ENCODE measurements around the gene DUOX1. TPM values are rescaled to one million over a fixed set of nuclear protein-coding genes. Genes with fewer than 3 reads are reported as not detected.

Gene DUOX1
- polyA plus RNA-seq, 1 of the 3 experiments (the other 2 are of a cell fraction) = not detected

- Histone ChIP-seq H3K9ac (no peak overlapping the region), H3K9me3 (no peaks in the 10 kb centered on the region), H2AFZ (ENCODE audit: low read depth) (no peak overlapping the region), H3K4me2 (no peak overlapping the region; the same call in 1 of the 2 replicates), H3K4me3 (ENCODE audit: low read depth in 2 of 2, low read length in 1 of 2) (no peak overlapping the region), H3K27me3 (ENCODE audit: insufficient read depth) (0 out of 2 replicates have a peak, but pooled peaks cover 8% of the 10 kb centered on the region), H4K20me1 (ENCODE audit: insufficient read depth) (no peaks in the 10 kb centered on the region), H3K79me2 (ENCODE audit: insufficient read depth) (no peaks in the 10 kb centered on the region), H3K27ac (ENCODE audit: low read depth in 2 of 2, low read length in 1 of 2) (no peak overlapping the region), H3K36me3 (replicated peaks in 1 of 2; ENCODE audit: control insufficient read depth in 1 of 2, insufficient read depth in 2 of 2, low read length in 1 of 2) (no peaks in the 10 kb centered on the region), H3K9me2 (no peaks in the 10 kb centered on the region), H3F3A (replicated peaks; ENCODE audit: insufficient read depth) (no peaks in the 10 kb centered on the region), H3K4me1 (ENCODE audit: control insufficient read depth in 1 of 2, insufficient read depth in 2 of 2, low read depth in 1 of 2, low read length in 1 of 2) (no peaks in the 10 kb centered on the region)
- CTCF ChIA-PET = interaction anchor here (0.6 kb wide), 1 partner anchor 698 kb away, joined by 3 read pairs; no protein-coding TSS in a partner anchor
- whole genome bisulfite sequencing (ENCODE audit: low lambda C conversion rate) = 20% methylated on average over 2 of the region's 2 CpGs
- TF ChIP-seq GATA2 (CRISPR knock-in tag; IDR thresholded peaks at IDR 0.05) = no peak
- TF ChIP-seq SIN3A (IDR thresholded peaks at IDR 0.05; ENCODE audit: borderline replicate concordance, low read depth, low read length) = no peak
- TF ChIP-seq TCF12 (IDR thresholded peaks at IDR 0.05) = no peak
- TF ChIP-seq RAD21 (IDR thresholded peaks at IDR 0.05; ENCODE audit: low read length) = no peak
- TF ChIP-seq TAF1 (IDR thresholded peaks at IDR 0.05; ENCODE audit: borderline replicate concordance, low read depth, low read length) = no peak
- TF ChIP-seq POLR2AphosphoS5 (IDR thresholded peaks at IDR 0.05; ENCODE audit: low read depth, low read length) = no peak
- TF ChIP-seq MAX (IDR thresholded peaks at IDR 0.05; ENCODE audit: low read depth) = no peak
- TF ChIP-seq FOXJ3 (CRISPR knock-in tag; IDR thresholded peaks at IDR 0.05) = no peak
- DNase-seq = no peak
- POLR2A ChIA-PET = no interaction called here
Observed at GRCh38 chr15:45091576-45091975, 38.2 kb upstream of the DUOX1 start.

- H3F3A ChIP-seq (replicated peaks; ENCODE audit: insufficient read depth) = no peaks in the 10 kb centered on the region
- H3K4me1 ChIP-seq (ENCODE audit: control insufficient read depth in 1 of 2, insufficient read depth in 2 of 2, low read depth in 1 of 2, low read length in 1 of 2) = no peaks in the 10 kb centered on the region
- no peak overlapping the region for H3K4me3 ChIP-seq (ENCODE audit: low read depth in 2 of 2, low read length in 1 of 2)
- no peaks in the 10 kb centered on the region for H3K9me2 ChIP-seq
- CTCF ChIA-PET = interaction anchor here (1.9 kb wide), 1 partner anchor 25 kb away, joined by 8 read pairs; no protein-coding TSS in a partner anchor
- 58% methylated on average over 4 of the region's 4 CpGs for WGBS (ENCODE audit: low lambda C conversion rate)
- no peak overlapping the region for H3K4me2 ChIP-seq
- 0 out of 2 replicates have a peak, but pooled peaks cover 13% of the 10 kb centered on the region for H3K27me3 ChIP-seq (ENCODE audit: insufficient read depth)
- no peak for DNase-seq
- no peak overlapping the region for H3K27ac ChIP-seq (ENCODE audit: low read depth in 2 of 2, low read length in 1 of 2)
- POLR2A ChIA-PET = no interaction called here
- no peaks in the 10 kb centered on the region for H3K9me3 ChIP-seq
- H3K36me3 ChIP-seq (replicated peaks in 1 of 2; ENCODE audit: control insufficient read depth in 1 of 2, insufficient read depth in 2 of 2, low read length in 1 of 2) = no peaks in the 10 kb centered on the region
- no peak overlapping the region for H2AFZ ChIP-seq (ENCODE audit: low read depth)
- H3K9ac ChIP-seq = no peak overlapping the region
- no peaks in the 10 kb centered on the region for H3K79me2 ChIP-seq (ENCODE audit: insufficient read depth)
- H4K20me1 ChIP-seq (ENCODE audit: insufficient read depth) = no peaks in the 10 kb centered on the region
- TF ChIP-seq FOXJ3 (CRISPR knock-in tag; IDR thresholded peaks at IDR 0.05) = no peak
- TF ChIP-seq IRF3 (IDR thresholded peaks at IDR 0.05; ENCODE audit: low read depth, low read length) = no peak
- TF ChIP-seq RAD21 (IDR thresholded peaks at IDR 0.05; ENCODE audit: low read length) = no peak
- no peak for TF ChIP-seq FOXM1 (IDR thresholded peaks at IDR 0.05; ENCODE audit: low read depth)
- no peak for TF ChIP-seq NFIC (IDR thresholded peaks at IDR 0.05; ENCODE audit: borderline replicate concordance)
- TF ChIP-seq GABPA (IDR thresholded peaks at IDR 0.05; ENCODE audit: low read depth) = no peak
- no peak for TF ChIP-seq TAF1 (IDR thresholded peaks at IDR 0.05; ENCODE audit: borderline replicate concordance, low read depth, low read length)
- no peak for TF ChIP-seq CTCF (IDR thresholded peaks at IDR 0.05)
- TF ChIP-seq RXRA (IDR thresholded peaks at IDR 0.05; ENCODE audit: borderline replicate concordance, low read depth) = no peak
- TF ChIP-seq SMC3 (IDR thresholded peaks at IDR 0.05; ENCODE audit: low read depth, low read length) = no peak
Observed at GRCh38 chr15:45093013-45093412, 36.8 kb upstream of the DUOX1 start.
